ENCODE data around the gene ZNF594. TPM values are rescaled to one million over a fixed set of nuclear protein-coding genes. Genes with fewer than 3 reads are reported as not detected.

The ZNF594 gene
- total and polyA plus RNA-seq, 2 of the 8 experiments (the other 6 are each of a cell fraction or from before 2014, with no cell fraction given): 3.6 to 14.3 TPM

DNA sequence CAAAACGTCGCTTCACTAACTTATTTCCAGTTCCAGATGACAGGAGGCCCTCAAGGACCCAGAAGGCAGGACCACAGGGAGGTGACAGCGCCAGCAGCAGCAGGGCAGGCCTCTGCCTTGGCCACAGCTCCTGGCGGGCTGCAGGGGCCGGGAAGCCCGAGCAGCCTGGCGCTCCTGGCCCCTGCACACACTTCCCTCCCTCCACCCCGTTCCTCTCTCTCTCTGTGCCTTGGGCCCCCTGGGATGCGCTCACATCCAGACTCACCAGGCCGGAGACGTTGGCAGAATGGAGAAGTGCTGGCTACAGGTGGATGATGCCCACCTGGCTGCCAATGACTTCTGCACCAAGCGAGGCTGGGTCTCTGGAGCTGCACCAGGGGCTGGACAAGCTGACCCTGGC lies 12.7 kb downstream of the ZNF594 start:
- no peak overlapping the region for H4K5ac ChIP-seq (ENCODE audit: insufficient read length, low read depth, low read length)
- H3K56ac ChIP-seq (replicated peaks; ENCODE audit: insufficient read length, low read depth, low read length): no peak overlapping the region
- no peak overlapping the region for H4K8ac ChIP-seq (ENCODE audit: extremely low read depth, insufficient read depth, low read length)
- H3K27ac ChIP-seq (ENCODE audit: low read depth, low read length): no peak overlapping the region
- H3K14ac ChIP-seq (ENCODE audit: insufficient read length): no peak overlapping the region
- H2BK20ac ChIP-seq (ENCODE audit: low read length): no peak overlapping the region
- H2BK120ac ChIP-seq (replicated peaks; ENCODE audit: low read depth, low read length): no peak overlapping the region
- no peak overlapping the region for H4K91ac ChIP-seq (replicated peaks; ENCODE audit: insufficient read length, low read length)
- H3K4me3 ChIP-seq (ENCODE audit: extremely low read depth in 1 of 4, insufficient read depth in 2 of 4, low read depth in 3 of 4, low read length in 4 of 4): peak overlapping the region in 1 of 4 experiments; percentile 30; a peak in 1 of 8 replicates
- H2BK12ac ChIP-seq (ENCODE audit: low read depth, low read length): no peak overlapping the region
- FAIRE-seq (no peak), DNase-seq (ENCODE audit: low read depth in 1 of 2, low spot score in 2 of 2) (no peak)
- 90% methylated on average over 9 of the region's 12 CpGs; no CpG with 5 or more reads in 1 of the 2 experiments for WGBS, 2 experiments (ENCODE audit: extremely low coverage in 1 of 2, insufficient coverage in 1 of 2, insufficient read length in 1 of 2, insufficient replicate concordance in 2 of 2, low coverage in 1 of 2, low lambda C conversion rate in 2 of 2, missing lambda C conversion rate in 1 of 2)
- H3K4ac ChIP-seq (replicated peaks; ENCODE audit: insufficient read length, low read depth, low read length): no peak overlapping the region
- H3K36me3 ChIP-seq (ENCODE audit: control insufficient read depth in 2 of 4, insufficient read depth in 4 of 4, low read length in 3 of 4): peaks cover 3 to 54% (median 19%) of the 10 kb centered on the region in 4 experiments; a peak in 6 of 8 replicates
- H3K23ac ChIP-seq (ENCODE audit: insufficient read length): no peak overlapping the region
- H2AK5ac ChIP-seq (ENCODE audit: low read depth, low read length): no peak overlapping the region
- no peaks in the 10 kb centered on the region for H4K20me1 ChIP-seq (replicated peaks in 1 of 2; ENCODE audit: control insufficient read depth in 1 of 2, insufficient read depth in 2 of 2, low read length in 2 of 2)
- ChIA-PET CTCF (ENCODE audit: partially characterized antibody) (no interaction called here), POLR2A (ENCODE audit: partially characterized antibody) (interaction anchor here (1.0 kb wide), 1 partner anchor 8 kb away, joined by 3 read pairs; no protein-coding TSS in a partner anchor)
- no peaks in the 10 kb centered on the region for H3K23me2 ChIP-seq (ENCODE audit: low read depth, low read length)
- H2BK5ac ChIP-seq (ENCODE audit: low read depth, low read length): no peak overlapping the region
- no peak overlapping the region for H2AFZ ChIP-seq (ENCODE audit: low read length)
- H3K27me3 ChIP-seq (replicated peaks in 1 of 4; ENCODE audit: control insufficient read depth in 3 of 4, extremely low read depth in 1 of 4, insufficient read depth in 3 of 4, low read length in 3 of 4): no peaks in the 10 kb centered on the region
- H2BK15ac ChIP-seq (ENCODE audit: low read length): no peak overlapping the region
- no peak overlapping the region for H3K9ac ChIP-seq (replicated peaks in 1 of 4; ENCODE audit: extremely low read depth in 1 of 4, low read depth in 3 of 4, low read length in 3 of 4)
- H3K18ac ChIP-seq (ENCODE audit: extremely low read depth, low read length): no peak overlapping the region
- H3K4me2 ChIP-seq (ENCODE audit: insufficient read depth in 1 of 2, low read depth in 2 of 2, low read length in 2 of 2): no peak overlapping the region
- H3K9me3 ChIP-seq (ENCODE audit: insufficient read depth in 2 of 2, low read depth in 1 of 2, low read length in 1 of 2): peaks cover 71 to 78% of the 10 kb centered on the region in 2 experiments
- no peaks in the 10 kb centered on the region for H3K79me1 ChIP-seq (ENCODE audit: low read depth, low read length)
- no peaks in the 10 kb centered on the region for H3K79me2 ChIP-seq (ENCODE audit: control insufficient read depth in 1 of 2, insufficient read depth in 2 of 2, low read length in 2 of 2)
- H3K4me1 ChIP-seq (replicated peaks in 1 of 4; ENCODE audit: control insufficient read depth in 3 of 4, insufficient read depth in 4 of 4, low read length in 3 of 4): no peaks in the 10 kb centered on the region
- TF ChIP-seq NANOG (IDR thresholded peaks at IDR 0.05; ENCODE audit: insufficient read depth, low read depth, low read length, poor library complexity, severe bottlenecking) (no peak), GTF2F1 (IDR thresholded peaks at IDR 0.05; ENCODE audit: borderline replicate concordance, low read depth, low read length) (no peak)

Measured in H1 (cell line).